OCI-M1 (cell line): Measurements from ENCODE around the gene ASCC2.
"Not testable (repeated sequence)": the region's sequence is repeated elsewhere in the genome, so short reads cannot be mapped to it uniquely, and the experiment has no call there.

Experiments used
- DNase-seq: peaks from one replicate; lab custom pipeline; 2025; lab: John Stamatoyannopoulos, UW

Gene ASCC2

GRCh38 chr22:29755889-29756288 lies 82.2 kb downstream of the ASCC2 start:
- DNase-seq = no peak

DNA sequence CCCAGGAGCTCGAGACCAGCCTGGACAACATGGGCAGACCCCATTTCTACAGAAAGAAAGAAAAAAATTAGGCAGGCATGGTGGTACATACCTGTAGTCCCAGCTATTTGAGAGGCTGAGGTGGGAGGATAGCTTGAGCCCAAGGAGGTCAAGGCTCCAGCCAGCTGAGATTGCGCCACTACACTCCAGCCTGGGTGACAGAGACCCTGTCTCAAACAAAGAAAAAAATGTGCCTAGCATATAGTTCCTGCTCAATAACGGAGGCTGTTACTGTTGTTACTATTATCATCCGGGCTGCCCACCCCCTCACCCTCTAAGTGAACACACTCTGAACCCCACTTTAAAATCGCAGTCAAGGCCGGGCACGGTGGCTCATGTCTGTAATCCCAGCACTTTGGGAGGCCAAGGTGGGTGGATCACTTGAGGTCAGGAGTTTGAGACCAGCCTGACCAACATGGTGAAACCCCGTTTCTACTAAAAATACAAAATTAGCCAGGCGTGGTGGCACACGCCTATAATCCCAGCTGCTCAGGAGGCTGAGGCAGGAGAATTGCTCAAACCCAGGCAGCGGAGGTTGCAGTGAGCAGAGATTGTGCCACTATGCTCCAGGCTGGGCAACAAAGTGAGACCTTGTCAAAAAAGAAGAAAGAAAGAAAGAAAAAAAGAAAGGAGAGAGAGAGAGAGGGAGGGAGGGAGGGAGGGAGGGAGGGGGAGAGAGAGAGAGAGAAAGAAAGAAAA lies 83.2 kb downstream of the ASCC2 start:
- not testable (repeated sequence) for DNase-seq

GRCh38 chr22:29753808-29754657 lies 84.0 kb downstream of the ASCC2 start:
- DNase-seq = no peak

DNA sequence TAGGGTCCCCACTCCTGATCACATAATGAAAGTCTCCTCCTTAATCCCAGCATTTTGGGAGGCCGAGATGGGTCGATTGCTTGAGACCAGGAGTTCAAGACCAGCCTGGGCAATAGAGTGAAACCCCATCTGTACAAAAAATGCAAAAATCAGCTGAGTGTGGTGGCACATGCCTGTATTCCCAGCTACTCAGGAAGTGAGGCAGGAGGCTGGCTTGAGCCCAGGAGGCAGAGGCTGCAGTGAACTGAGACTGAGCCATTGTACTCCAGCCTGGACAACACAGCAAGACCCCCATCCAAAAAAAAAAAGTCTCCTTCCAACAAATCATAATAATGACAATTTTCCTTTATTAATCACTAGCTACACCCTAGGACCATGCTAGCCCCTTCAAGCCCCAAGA lies 86.4 kb downstream of the ASCC2 start:
- DNase-seq = no peak

DNA sequence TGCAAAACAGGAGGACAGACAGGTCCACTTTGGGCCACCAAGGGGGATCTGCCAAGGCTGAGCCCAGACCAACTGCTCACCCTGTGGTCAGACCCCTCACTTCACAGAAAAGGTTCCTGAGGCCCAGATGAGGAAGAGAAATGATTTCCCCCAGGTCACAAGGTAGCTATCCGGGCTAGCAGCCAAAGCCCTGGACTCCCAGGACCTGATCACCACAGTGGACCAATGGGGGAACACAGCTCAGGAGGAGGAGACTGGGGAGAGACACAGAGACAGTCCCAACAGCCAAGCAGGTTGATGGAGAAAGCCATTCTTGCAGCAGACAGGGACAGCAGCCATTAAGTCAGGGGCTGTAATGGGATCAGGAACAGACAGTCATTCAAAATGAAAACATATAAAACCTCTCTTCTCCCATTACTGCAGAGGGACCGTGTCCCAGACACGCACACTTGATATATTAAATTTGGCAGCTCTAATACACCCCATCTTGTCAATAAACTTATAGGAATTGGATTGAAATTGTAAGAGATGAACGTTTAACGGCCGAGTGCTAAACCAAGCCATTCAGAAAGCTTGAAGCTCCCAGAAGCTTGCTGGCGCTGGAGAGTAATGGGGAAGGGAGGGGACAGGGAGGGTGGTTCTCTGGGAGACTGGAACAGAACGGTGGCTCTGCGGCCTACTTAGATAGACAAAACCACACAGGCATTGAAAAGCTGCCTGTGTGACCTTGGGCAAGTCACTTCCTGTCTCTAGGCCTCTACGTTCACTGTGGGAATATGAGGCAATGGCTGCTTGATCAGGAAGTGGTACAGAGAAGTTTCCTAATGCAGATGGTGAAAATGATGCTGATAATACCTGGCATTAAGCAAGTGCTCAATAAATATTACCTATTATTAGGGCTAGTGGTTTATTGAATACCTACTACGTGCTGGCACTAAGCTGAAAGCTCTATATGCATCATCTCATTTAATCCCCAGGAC lies 87.2 kb downstream of the ASCC2 start:
- DNase-seq = peak; percentile 70

DNA sequence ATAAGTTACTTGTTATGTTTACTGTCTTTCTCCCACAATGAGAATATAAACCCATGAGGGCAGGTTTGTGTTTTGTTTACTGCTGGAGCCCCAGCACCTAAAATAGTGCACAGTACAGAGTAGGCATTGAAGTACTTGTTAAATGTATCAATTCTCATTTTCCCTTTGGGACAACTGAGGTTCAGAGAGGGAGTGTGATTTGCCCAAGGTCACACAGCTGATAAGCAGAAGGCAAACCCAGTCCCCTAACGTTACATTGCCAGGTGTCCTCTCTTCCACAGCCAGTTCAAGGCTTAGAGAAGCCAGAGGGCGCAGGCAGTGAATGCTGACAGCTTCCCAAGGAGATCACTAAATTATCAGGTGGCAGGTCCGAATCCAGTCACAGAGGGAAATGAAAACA lies 88.0 kb downstream of the ASCC2 start:
- DNase-seq = no peak

GRCh38 chr22:29748248-29748893 lies 89.7 kb downstream of the ASCC2 start:
- no peak for DNase-seq

DNA sequence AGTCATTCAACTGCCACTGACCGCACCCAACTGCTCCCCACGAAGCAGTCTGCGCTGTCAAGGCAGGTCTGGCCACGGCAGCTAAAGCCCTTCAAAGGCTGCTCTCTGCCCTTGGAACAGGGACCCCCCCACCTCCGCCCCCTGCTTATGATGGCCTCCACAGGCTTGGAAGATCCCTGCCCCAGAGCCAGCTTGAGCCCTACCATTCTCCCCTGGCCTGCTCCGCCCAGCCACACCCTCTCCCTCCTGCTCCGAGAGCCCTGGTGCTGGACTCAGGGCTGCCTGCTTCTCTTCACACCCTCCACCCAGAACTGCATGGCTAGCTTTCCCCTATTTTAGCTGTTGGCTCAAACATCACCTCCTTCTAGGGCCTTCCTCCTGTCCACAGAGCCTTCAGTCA lies 90.2 kb downstream of the ASCC2 start:
- DNase-seq = no peak

DNA sequence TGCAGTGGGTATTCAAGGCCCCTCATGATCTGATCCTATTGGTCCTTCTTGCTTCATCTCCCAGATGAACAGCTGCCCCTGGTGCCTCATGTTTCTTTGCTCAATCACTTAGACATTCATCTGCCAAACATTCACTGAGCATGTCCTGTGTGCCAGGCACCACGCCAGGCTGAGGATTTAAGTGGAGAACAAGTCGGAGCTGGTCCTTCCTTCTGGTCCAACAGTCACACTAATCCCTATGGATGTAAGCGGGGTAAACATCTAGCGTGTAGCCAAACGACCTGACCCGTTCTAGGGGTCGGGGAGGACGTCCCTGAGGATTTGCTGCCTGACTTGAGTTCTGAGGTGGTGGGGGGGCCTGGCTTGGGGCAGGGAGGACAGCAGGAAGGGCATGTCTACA lies 93.2 kb downstream of the ASCC2 start:
- no peak for DNase-seq

DNA sequence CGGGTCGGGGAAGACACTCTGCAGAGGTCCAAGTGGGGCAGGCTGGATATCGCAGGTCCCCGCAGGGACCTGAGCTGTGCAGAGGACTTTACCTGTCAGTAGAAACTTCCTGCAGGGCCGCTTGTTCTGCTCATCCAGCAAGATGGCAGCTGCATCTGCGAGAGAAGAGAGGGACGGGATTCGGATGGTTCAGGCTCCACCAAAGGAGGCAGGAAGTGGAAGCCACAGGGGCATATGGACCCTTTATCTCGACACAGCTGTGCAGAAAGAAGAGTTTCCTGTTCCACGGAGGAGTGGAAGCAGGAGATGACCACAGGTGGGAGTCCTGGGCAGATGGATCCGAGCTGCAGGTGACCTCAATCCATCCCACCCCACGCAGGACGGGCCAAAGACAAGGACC lies 95.7 kb downstream of the ASCC2 start:
- DNase-seq = no peak

- DNase-seq = no peak
Observed at GRCh38 chr22:29741926-29742325, 96.1 kb downstream of the ASCC2 start.

GRCh38 chr22:29740216-29740615 lies 97.9 kb downstream of the ASCC2 start:
- DNase-seq = no peak

GRCh38 chr22:29739346-29739875 lies 98.7 kb downstream of the ASCC2 start:
- no peak for DNase-seq
